Globus pallidus (tissue), 1 donor: ENCODE data around the gene KCTD17.

Experiments used
- DNase-seq: peaks from one replicate; pipeline ENCODE4 v3.0.0-alpha.2; 2015; ENCODE audit warnings: low spot score

The KCTD17 gene, protein sequence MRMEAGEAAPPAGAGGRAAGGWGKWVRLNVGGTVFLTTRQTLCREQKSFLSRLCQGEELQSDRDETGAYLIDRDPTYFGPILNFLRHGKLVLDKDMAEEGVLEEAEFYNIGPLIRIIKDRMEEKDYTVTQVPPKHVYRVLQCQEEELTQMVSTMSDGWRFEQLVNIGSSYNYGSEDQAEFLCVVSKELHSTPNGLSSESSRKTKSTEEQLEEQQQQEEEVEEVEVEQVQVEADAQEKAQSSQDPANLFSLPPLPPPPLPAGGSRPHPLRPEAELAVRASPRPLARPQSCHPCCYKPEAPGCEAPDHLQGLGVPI

DNA sequence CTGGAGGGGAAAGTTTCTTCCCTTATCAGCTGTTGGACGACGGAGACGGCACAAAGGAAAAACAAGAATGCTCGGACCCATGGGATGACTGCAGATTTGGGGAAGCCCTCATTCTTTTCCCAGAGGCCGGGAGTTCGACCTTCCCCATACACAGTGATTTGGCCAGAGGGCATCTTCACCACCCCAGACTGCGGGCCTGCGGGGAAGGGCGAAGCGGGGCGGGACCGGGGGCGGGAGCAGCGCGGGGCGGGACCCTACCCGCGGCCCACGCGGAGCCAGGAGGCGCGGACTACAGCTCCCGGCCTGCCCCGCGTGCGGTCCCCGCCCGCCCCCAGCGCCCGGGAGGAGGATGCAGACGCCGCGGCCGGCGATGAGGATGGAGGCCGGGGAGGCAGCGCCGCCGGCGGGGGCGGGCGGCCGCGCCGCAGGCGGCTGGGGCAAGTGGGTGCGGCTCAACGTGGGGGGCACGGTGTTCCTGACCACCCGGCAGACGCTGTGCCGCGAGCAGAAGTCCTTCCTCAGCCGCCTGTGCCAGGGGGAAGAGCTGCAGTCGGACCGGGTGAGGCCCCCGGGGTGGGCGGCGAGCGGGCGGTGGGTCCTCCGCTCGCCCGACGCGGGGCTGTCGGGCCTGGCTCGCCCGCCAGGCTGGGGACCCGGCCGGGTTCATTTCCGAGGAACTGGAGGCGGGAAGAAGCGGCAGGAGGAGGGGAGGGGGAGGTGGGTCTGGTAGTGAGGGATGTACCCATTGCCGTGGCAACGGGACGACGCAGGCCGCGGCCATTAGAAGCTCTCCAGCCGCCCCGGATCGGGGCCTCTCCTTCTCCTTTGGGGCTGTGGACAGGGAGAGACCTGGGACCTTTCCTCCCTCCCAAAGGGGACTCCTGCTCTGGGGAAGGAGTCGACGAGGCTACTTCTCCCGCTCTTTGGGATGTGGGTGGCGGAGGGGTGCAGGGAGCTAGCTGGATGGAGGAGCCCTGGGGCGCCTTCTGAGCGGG lies at the start of gene KCTD17:
Gene KCTD17 (plus strand): TSS at position 352 of the 995 bp plus-strand sequence. CDS start 19 bp downstream, at position 371.
- DNase-seq: peak; percentile 71

DNA sequence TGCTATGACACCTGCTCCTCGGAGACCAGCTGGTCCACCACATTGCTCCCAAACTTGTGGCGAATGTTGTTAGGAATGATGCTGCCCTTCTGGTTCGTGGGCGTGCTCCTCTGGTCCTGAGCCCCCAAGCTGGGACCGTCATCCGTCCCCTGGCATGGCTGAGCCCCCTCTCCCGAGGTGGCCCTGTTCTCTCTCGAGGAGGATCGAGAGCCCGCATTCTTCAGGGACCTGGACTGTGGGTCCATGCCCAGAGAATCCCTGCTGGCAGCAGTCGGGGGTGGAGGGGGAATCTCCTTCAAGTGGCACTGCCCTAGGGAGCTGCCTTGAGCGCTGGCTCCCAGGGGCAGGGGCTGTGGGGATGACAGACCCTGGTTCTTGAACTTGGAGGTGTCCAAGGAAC lies 49.7 kb upstream of the KCTD17 start:
- no peak for DNase-seq

DNA sequence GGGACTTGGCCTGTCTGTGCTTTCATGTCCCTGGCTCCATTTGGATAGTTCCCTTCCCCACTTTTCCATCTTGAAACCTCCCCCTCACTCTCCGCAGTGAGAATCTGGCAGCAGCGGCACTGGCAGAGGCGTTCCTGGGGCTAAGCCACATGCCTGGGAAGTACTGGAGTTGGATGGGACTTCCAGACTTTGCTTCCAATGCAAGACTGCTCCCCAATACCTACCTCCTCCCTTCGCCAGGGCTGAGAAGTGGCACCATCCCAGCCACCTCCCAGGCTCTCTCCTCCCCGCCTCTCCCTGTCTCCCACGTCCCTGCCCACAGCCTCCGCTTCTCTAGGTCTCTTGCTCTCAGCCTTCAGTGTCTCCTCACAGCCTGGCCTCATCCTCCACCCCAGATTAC lies 48.9 kb upstream of the KCTD17 start:
- no peak for DNase-seq

DNA sequence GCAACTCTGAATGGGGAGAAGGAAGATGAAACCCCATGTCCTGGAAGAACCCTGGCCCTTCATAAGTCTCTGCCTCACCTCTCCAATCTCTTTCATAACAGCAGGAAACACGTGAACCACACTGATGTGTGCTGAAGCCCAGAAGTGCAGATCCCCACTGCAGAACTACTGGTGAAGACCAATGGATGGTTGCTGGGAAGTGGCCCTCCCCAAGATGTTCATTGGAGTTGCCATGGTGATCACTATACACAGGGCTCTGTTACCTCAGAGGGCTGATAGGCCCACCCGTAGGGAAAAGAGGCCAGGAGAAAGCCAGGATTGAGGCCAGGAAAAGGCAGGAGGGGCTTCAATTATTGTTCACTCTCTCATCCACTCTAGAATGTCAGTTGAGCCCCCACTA lies 43.9 kb upstream of the KCTD17 start:
- DNase-seq: no peak

DNA sequence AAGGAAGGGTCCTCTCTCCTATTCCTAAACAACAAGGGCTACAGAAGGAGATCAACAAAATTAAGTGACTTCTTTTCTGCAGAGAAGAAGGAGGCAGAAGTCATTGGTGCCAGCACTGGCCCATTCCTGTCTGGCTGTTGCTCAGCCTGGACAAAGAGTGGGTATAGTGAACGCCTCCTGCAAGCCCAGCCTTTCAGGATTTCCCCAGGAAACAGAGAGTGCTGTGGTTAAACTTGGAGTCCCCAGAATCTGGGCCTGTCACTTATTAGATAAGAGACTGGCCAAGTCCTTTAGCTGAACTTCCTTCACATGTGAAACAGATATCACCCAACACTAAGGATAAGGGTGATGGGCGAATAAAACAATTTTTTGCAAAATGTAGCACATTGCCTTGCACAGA lies 43.2 kb upstream of the KCTD17 start:
- no peak for DNase-seq

DNA sequence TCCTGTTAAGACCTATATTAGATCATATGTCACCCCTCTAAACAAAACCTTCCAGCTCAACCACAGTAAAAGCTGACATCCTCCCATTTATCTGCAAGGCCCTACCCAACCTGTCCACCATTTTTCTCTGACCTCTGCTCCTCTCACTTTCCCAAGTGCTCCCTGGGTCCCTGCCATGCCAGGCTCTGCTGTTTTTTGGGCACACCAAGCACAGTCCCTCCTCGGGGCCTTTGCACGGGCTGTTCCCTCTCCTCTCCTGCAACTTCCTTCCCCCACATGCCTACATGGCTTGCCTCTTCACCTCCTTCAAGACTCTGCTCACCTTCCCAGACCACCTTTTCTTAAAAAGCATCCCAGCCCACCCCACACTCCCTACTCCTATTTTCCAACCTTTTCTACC lies 42.1 kb upstream of the KCTD17 start:
- no peak for DNase-seq

DNA sequence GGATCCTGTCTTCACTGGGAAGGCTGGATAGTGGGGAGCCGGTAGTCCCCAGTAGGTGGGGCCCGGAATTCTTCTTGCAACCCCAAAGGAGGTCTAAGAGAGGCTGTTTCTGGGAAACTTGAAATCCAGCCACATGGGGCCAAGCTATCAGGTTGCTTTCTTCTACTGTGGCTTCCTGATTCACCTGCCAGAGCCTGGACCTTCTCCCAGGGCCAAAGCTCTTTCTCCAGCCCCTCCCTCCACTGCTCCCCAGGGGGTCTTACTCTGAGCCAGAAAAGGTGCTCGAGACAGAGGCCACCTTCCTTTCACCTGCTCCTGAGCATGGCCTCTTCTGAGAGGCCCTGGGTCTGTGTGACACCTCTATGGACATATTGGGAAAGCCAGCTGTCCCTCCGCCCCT lies 41.4 kb upstream of the KCTD17 start:
- DNase-seq: no peak

DNA sequence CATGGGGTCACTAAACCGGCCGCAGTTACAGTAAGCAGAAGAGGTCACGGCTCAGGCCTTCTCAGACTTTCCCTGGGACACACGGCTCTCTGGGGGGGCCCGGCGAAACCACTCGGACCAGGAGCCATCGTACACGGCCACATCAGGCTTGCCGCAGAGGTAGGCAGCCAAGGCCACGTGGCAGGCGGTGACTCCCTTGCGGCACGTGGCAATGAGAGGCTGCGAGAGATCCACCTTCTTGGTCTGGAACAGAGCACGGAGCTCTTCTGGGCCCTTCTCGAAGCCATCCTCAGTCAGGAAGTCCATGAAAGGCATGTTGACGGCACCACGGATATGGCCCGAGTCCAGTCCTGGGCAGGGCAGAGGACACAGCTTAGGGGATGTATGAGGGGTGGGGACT lies 40.6 kb upstream of the KCTD17 start:
- DNase-seq: no peak

DNA sequence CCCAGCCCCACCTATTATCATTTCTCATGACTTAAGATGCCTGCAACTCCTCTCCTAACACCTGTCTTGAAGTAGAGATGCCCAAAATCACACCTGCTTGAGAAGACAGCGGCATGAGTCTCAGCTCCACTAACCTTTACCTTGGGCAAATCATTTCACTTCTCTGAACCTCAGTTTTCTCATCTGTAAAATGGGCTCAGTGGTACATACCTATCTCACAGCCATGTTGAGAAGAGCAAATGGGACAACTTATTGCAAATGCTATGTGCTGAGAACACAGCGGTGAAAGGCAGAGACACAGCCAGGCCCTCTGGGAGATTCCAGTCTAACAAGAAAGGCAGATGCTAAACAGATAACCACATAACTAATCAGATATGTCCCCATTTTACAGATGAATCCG lies 40.1 kb upstream of the KCTD17 start:
- DNase-seq: no peak

DNA sequence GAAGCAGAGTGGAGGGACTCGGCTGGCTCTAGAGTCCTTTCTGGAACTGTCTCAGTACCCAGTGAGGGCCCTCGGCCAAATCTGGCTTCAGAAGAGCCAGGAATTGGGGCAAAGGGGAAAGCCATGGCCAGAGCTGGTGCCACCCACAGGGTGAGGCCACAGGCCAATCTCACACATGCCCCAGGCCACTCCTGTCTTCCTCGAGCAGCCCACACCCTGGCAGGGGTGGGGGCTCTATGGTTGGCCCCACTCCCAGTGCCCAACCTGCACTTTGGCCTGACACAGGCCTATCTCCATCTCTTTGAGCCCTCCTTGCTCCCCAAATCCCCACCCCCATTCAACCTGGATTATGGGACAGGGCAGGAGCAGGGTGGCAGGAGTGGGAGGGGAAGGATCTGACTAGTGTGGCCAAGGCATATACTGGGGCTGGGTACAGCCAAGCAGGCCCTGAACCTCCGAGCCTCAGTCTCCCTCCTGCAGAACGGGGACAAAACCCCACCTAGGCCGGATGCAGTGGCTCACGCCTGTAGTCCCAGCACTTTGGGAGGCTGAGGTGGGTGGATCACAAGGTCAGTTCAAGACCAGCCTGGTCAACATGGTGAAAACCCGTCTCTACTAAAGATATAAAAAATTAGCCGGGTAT lies 39.2 kb upstream of the KCTD17 start:
- peak; percentile 59 for DNase-seq

DNA sequence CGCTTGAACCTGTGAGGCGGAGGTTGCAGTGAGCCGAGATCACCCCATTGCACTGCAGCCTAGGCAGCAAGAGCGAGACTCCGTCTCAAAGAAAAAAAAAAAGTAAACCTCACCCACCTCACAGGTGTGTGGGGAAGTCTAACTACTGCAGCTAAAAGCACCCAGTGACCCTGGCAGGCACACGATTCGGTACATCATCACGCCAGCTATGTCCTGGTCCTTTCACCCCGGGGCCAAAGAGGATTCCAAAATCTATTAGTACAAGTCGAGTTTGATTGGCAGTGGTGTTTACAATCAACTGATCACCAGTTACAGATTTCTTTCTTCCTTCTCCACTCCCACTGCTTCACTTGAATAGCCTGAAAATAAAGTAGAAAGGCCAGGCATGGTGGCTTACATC lies 38.6 kb upstream of the KCTD17 start:
- DNase-seq: no peak

DNA sequence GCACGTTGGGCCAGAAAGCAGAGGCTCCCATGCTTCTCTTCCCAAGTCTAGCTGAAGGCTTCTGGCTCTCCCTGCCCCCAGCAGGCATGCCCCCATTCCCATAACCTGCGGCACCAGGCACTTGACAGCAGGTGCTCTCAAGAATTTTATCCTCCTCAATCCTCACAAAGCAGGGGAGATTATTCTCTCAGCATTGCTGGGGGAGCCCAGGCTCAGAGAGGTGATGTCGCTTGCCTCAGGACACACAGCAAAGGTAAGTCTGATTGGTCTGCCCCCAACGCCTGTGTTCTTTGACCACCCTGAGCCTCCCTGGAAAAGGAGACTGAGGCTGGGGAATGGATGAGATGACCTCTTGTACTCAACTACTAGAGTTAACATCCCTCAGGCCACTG lies 37.1 kb upstream of the KCTD17 start:
- no peak for DNase-seq

DNA sequence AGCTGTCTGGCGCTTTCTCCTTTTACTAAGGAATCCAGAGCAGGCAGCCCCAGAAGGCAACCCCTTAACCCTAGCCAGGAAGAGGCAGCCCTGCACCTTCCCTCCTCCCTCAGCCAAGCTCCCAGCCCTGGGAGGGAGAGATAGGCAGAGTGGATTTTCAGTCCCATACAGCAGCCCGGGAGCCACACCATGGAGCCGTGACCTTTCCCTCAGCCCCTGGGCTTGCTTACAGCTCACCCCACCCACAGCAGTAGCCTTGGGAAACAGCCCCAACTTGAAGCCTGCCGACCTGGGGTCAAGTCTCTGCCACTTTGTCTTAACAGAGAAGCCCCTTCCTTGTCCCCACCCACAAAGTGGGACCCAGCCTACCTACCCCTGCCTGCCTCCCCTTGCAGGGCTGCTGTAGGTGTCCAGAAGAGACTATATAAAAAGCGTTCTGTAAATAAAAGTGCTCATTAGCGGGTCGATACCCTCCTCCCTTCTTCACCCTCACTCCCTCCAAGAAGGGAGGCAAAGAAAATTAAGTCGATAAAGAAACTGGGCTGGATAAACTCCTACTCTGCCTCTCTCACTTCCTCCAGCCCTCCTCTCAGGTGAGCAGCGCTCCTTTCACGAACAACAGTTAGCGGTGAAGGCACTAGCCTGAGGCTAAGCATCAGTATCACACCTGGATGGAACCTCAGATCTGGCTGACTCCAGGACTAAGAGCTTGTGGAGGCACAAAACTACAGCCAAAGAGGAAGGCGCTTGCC lies 36.5 kb upstream of the KCTD17 start:
- no peak for DNase-seq

DNA sequence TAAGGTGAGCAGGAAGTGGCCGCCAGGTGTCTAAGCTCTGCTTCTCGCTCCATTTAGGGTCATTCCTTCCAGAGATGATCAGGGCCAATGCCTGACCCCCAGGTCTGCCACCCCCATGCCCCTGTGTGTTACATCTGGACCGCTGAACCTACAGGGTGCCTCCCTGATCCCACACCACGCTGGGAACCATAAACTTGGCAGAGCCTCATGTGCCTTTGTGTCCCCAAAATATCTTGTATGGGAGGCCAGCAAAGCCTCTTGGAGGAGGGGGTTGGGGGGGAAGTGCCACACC lies 36.0 kb upstream of the KCTD17 start:
- DNase-seq: no peak

DNA sequence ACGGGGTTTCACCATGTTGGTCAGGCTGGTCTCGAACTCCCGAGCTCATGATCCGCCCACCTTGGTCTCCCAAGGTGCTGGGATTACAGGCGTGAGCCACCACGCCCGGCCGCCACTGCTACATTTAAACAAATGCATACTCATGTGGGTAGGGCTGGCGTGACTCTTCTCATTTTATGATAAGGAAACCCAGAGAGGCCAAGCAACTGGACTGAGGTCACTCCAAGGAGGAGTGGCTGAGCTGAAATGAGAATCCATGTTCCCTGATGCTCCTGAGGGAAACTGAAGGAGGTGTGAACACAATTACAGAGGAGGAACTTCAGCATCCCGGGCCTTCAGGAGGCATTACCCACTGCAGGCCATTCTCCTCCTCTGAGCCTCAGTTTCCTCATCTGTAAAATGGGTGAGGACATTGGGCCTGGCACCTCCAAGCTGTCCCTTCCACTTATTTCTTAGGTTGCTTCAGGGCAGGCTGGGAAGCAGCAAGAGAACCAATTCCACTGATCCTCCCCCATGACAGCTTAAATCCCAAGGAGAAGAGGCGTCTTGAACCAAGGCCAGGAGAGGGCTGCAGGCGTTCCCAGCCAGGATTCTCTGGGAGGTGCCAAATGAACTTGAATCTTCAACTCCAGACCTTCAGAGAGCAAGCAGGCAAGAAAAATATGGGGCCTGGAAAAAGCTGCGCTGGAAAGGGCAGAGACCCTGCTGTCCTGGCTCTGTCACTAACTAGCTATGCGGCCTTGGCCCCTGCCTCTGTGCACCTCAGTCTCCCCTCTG lies 35.2 kb upstream of the KCTD17 start:
- DNase-seq: no peak

DNA sequence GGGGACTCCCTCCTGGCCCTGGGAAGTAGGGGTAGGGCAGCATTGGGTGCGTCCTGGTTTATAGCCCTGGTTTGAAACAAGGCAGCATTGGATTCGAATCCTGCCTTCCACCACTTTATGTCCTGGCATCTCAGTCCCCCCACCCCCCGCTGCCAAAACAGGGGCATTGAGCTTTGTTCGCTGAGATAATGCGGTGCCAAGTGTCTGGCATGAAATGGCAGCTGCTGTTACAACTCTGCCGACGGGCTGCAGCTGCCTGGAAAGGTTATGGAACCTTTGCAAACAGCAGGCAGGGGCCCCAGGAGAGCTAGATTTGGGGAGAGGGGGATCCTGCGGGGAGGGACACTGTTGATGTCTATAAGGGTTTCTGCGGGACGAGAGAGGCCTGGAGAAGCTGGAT lies 34.2 kb upstream of the KCTD17 start:
- no peak for DNase-seq

DNA sequence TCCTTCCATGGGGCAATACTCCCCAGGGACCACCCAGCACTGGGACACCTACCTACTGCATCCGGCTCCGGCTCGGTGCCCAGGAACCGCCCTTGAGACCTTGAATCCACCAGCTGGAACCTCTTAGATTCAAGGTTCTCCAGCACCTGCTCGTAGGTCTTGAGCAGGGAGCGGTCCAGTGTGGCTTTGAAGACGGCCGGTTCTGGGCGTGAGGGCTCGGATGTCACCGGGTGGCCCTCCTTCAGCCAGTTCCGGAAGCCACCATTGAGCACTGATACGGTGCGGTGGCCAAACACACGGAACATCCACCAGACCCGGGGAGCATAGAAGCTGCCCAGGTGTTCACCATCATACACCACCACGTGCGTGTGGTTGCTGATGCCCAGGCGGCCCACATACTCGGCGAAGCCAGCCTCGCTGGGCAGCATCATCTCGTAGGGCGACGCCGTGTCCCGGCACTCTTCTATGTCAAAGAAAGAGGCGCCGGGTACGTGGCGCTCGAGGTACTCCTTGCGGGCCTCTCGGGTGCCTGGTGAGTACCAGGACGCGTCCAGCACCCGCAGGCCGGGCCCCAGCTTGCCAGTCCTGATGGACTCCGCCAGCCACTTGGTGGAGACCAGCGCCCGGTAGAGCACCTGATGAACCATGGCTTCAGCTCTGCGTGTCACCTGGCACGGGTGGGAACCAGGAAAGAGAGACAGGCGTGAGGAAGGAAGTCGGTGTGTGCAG lies 33.3 kb upstream of the KCTD17 start:
- no peak for DNase-seq

DNA sequence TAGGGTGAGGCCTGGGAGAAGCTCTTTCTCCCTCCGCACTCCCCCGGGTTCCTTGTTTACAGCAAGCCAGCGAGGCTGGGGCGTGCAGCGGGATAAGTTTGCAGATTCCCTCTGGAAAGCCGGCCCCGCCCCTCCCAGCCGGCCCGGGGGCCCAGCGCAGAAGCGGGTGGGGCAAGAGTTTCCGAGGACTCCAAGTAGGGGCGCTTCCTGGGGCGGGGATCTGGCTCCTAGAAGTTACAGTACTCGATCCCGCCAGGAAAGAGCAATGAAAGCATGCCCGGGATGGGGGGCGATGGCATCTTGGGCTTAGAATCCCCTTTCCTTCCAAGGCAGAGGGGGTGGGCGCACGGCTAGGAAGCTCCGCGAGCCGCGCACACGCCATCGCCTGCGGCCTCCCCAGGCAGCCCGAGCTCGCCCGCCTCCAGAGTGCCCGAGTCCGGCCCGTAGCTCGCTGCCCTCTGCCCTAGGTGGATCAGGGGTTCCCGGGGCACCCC lies 32.7 kb upstream of the KCTD17 start:
- peak; percentile 47 for DNase-seq

DNA sequence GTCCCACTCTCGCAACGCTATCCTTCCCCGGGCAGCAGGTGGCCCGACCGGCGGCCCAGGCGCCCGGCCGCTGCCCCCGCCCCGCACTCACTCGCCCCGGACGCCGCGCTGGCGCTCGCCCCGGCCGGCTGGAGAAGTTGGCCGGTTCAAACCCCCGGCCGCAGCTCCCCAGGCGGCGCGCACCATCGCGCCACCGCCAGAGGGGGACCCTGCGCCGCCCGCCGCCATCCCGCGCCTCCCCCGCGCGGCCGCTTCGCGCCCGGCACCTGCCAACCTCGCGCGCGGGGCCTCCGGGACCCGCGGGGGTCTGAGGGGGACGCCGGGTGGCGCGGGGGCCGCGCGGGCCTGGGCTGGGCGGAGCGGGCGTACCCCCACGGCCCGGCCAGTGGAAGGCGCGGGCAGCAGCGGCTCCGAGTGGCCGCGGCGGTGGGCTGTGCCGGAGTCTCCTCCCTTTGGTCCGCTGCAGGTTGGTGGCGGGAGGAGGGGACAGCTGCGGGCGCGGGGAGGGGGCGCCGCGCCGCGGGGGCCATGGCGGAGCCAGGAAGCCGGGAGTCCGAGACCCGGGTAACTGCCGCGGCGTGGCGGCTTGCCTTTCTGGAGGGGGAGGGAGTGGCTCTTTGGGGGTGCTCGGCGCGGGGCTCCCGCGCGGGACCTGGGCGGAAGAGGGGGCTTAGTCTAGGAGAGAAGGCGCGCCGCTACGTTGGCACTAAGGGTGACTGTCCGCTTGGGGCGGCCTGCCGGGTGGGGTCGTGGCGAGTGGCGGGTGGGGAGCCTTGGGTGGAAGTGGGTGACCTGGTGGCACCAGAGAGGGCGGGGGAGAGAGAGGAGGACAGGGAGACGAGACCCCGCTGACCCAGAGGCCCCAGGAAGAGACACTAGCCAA lies 32.0 kb upstream of the KCTD17 start, which contains the start of the genes MPST and TST:
Gene MPST (plus strand): TSS at position 434 of the 883 bp plus-strand sequence. CDS start 95 bp downstream, at position 529.
Gene TST (minus strand): TSS at position 139 of the 883 bp plus-strand sequence. CDS start 715 bp downstream, outside the sequence.
- DNase-seq: peak; percentile 86
